ENCODE measurements around the gene SAT2.
A peak's percentile ranks its signal among the peaks of the same experiment; 100 is the strongest.
"Not testable (repeated sequence)": the region's sequence is repeated elsewhere in the genome, so short reads cannot be mapped to it uniquely, and the experiment has no call there.

SAT2 gene

DNA sequence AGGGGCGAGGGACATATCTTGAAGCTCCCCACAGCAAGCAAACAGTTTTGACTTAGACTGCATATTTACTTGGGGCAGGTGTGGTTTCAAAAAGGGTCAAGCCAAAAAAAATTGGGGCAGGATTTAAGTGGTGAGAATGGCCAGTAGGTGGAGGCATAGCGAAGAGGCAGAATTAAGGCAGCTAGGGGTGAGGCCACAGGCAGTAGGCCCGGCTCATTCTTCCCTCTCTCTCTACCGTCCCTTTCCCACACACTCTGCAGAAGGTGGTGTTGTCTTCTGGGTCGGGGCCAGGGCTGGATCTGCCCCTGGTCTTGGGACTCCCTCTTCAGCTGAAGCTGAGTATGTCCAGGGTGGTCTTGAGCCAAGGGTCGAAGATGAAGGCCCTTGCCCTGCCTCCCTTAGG, 4.9 kb upstream of the SAT2 start:
- DNase-seq = peak; percentile 88

DNA sequence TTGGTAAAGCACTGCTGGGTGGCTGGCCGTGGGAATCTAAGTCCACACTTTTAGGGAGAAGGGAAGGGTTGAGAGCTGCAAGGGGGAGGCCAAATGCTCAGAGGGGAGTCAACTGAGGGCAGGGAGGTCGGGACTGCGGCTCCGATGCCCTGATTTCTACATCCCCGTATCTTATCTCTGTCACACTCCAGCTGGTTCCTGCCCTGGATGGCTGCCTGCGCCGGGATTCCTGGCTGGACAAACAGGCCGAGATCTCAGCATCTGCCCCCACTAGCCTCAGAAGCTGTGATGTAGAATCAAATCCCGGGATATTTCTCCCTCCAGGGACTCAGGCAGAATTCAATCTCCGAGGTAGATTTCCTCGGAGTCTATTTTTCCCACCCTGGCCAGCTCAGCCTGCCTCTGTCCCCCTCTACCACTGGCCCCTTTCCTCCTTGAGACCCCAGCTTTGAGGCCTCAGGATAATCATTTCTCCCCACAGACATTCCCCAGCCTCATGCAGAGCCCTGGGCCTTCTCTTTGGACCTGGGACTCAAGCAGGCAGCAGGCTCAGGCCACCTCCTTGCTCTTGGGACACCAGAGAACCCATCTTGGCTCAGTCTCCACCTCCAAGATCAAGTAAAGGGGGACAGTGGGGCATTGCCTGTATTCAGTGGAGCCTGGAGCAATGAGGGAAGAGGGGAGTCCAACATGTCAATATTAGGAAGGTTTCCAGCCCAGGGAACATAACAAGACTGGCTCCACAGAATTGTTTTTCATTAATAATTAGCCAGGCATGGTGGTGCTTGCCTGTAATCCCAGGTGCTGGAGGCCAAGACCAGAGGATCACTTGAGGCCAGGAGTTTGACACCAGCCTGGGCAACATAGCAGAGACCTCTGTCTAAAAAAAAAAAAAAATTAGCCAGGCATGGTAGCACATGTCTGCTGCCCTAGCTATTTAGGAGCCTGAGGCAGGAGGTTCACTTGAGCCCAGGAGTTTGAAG, 4.1 kb upstream of the SAT2 start:
- no peak for DNase-seq

DNA sequence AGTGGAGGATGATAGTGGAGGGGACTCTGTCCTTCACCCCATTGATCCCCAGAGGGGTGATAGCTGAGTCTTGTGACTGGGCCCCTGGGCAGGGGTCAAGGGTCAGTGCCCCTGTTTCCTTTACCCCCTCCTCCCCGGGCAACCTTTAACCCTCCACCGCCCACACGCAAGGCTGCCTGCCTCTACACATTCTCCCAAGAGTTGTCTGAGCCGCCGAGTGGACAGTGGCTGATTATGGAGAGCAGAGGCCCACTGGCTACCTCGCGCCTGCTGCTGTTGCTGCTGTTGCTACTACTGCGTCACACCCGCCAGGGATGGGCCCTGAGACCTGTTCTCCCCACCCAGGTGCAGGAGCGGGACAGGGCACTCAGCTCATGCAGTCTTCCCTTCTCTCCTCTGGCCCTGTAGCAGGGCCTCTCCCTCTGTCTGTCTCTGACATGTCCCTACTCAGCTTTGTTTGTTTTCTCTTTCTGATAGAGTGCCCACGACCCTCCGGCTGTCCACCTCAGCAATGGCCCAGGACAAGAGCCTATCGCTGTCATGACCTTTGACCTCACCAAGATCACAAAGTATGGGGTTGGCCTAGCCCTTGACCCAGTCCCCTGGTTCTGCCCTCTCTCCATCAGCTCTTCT, 2.4 kb upstream of the SAT2 start, which contains the start of gene SHBG:
TSS of gene SHBG (plus strand) at position 197 of the 633 bp plus-strand sequence. CDS start at position 235, 38 bp downstream.
- no peak for DNase-seq

DNA sequence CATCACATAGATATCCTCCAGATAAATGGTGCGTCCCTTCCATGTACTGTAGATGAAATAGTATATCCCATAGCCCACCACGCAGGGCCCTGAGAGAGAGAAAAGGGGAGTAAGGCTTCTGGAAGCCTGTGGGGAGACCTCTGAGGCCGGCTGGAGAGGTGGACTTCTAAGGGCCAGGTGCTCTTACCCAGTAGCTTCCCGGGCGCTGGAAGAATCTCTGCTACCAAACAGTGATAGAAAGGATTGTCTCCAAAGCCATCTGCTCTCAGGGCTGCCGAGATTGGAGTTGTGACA, 718 bp downstream of the SAT2 start:
- no peak for DNase-seq

DNA sequence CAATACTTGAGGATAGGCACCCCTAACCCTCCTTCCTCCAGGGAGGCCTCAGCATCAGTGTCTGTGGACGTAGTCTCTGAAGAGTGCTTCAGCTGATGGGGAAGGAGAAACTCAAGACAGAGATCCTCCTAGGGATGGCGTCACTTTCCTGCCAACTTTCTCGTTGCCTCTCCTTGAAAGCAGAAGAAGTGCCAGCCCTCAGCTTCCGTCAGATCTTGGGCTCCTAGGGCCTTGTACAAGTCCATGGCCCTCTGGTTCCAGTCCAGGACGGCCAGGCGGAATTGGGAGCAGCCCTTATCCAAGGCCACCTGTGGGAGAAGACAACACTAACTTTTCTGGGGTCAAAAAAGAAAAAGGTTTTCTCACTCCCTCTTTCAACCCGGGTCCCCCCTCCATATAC, 1.3 kb downstream of the SAT2 start:
- DNase-seq = no peak

DNA sequence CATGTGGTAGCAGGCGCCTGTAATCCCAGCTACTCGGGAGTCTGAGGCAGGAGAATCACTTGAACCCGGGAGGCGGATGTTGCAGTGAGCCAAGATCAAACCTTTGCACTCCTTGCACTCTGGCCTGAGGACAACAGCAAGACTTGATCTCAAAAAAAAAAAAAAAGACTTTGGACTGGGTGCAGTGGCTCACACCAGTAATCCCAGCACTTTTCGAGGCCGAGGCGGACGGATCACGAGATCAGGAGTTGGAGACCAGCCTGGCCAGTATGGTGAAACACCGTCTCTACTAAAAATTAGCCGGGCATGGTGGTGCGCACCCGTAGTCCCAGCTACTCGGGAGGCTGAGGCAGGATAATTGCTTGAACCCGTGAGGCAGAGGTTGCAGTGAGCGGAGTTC, 1.9 kb downstream of the SAT2 start:
- not testable (repeated sequence) for DNase-seq

DNA sequence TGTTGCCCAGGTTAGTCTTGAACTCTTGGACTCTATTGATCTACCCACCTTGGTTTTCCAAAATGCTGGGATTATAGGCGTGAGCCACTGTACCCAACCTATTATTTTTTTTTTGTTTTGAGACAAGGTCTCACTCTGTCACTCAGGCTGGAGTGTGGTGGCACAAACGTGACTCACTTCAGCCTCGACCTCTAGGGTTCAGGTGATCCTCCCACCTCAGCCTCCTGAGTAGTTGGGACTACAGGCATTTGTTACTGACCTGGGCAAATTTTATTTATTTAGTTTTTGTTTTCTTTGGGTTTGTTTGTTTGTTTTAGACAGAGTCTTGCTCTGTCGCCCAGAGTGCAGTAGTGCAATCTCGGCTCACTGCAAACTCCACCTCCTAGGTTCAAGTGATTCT, 4.0 kb downstream of the SAT2 start:
- no peak for DNase-seq

DNA sequence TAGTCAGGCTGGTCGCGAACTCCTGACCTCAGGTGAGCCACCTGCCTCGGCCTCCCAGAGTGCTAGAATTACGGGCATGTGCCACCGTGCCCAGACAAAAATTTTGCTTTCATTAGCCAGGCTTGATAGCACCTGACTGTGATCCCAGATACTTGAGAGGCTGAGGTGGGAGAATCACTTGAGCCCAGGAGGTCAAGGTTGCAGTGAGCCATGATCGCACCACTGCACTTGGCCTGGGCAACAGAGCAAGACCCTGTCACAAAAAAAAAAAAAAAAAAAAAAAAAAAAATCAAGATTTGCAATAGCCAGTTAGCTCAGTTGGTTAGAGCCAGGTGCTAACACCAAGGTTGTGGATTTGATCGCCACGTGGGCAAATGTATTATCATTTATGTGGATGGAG, 6.8 kb downstream of the SAT2 start:
- no peak for DNase-seq

DNA sequence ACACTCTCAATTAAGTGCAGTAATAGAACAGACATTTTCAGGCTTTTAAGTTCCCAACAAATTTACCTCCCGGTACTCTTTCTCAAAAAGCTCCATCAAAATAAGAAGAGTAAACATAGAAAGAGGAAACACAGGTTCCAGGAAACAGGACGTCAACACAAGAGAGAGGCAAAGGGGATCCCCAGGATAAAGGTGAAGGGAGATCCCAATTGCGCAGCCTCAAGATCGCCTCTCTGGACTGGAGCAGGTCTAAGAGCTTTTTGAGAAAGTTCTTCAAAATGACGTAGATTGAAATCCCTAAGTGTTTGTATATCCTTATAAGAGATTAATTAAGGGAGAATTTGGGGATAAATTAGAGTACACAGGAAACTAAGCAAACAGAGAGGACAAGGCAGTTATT, 9.0 kb downstream of the SAT2 start:
- DNase-seq = no peak

DNA sequence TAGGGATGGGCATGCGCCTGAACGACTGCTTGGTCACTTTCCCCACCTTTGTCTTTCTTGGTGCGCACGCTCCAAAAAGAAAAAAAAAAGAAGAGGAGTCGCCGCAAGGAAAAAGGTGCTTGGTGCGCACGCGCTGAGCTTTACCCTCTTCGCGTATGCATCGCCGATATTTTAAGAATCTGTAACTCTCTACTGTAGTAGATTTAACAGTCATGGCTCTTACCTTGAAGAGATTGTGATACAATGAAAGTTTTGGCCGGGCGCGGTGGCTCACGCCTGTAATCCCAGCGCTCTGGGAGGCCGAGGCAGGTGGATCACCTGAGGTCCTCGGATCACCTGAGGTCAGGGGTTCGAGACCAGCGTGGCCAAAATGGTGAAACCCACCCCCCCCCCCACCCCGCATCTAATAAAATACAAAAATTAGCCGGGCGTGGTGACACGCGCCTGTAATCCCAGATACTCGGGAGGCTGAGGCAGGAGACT, 12.3 kb downstream of the SAT2 start:
- DNase-seq = no peak

DNA sequence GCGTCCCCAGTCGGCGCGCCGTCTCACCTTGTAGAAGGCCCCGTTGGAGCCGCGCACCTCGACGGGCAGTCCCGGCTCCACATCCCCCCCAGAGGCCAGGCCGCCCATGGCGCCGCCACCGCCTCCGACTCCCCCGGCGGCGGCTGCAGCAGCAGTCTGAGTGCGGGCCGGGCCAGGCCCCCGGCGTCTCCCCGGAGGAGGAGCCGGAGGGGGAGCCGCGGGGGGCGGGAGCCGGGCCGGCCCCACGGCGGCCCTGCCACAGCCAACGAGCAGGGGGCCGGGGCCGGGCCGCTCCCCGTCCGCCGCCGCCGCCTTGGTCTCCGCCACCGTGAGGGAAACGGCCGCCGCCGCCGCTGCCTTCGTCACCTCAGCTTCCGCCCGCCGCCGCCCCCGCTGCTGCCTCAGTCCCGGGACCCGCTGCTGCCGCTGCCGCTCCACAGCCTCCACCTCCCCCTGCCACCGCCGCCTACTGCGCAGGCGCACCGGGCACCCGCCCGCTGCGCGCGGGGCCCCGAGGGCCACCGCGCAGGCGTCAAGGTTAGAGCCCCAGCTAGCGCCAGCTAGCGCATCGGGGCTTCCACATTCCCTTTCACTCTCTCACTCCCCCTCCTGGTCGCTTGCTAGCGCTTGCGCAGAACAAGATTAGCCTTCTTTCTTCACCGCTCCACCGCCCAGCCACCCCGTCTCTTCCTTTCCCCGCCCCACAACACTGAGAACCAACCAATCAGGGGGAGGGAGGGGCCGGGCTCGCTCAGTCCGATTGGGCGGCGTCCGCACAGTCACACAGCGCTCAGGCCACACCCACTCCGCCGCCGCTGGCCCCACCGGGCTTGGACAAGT, 13.0 kb downstream of the SAT2 start, which contains the start of gene FXR2:
TSS of gene FXR2 (minus strand) at position 473 of the 840 bp plus-strand sequence. CDS start at position 108, 365 bp downstream.
- DNase-seq = peak; percentile 100

DNA sequence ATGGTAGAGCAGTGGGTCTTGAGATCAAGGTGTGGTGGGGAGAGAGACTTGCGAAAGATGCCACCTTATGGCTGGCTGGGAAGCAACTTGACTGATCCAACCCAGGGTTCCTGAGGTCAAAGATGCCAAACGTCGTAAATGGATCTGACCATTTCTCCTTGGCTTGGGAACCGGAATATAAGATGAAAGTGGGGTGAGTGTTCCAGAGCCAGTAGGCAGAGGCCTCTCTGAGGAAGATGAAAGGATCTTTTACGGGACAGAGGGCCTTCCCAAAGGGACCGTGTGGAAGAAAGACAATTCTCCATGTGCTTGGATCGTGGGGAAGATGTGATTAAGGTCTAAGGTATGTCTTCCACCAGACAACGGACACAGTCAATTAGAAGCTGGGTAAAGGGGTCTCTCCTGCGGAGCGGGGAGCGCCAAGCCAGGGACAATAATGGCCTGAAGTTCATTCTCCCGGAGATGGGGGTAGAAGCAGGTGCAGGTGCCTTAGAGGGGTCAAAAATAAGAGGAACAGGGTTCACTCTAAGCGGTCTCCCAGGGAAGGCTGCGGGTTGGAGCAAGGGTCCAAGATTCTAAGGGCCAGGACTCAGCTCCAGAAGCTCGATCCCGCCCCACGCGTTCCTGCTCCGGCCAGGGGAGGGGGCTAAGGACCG, 13.7 kb downstream of the SAT2 start:
- peak; percentile 23 for DNase-seq

DNA sequence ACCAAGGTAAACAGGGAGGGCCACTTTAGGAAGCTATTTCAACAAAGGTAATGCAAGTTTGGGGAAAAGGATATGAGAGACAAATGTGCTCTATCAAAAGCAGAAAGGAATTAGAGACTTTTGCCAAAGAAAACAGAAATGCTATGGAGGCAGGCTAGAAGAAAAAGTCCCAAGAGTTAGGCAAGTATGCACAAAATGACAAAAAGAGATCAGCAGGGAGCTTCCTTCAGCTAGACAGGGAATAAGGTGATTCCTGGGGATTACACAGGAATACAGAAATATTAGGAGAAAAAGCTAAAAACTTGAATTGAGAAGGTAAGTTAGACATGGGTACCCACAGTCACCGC, 15.4 kb downstream of the SAT2 start:
- no peak for DNase-seq

DNA sequence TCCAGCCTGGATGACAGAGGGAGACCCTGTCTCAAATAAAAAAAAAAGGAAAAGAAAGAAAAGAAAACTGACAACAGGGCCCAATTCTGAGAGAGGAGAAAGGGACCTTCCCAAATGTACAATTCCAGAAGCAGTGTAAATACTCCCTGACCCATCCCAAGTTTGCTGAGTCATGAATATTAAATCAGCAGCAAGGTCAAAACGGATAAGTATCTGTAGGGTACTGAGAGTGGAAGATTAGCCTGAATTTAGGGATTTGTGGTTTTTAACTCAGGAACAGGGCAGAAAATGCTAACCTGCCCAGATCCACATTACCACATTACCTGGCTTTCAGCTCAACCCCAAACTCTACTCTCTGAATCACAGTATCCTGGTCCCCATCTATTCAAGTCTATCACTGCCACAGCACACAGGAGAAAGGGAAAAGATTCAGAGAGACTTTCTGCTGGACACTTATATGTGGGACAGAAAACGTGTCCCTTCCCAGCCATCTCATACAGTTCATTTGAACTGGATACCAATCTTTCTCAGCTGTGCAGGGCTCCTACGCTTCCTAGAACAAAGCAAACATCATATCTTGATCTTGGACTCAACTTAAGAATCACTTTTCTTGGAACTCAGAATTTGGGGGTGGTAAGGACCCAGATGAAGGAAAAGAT, 15.9 kb downstream of the SAT2 start:
- no peak for DNase-seq

DNA sequence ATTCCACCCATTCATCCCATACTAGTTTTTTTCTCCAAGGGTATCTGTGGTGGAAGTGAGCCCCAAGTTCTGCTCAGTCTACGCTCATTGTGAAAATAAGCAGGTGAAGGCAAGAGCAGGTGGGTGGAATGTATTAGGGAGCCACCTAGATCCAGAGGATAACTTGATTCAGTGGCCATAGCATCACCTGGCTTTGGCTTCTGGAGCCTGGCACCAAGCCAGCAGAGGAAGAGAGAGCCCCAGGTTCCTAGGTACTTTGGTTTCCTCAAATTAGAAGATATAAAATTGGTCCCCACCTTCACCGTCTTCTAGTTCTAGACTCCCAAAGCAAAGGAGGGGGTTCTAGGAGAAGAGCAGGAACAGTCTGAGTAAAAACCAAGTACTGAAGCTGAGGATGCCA, 17.0 kb downstream of the SAT2 start:
- no peak for DNase-seq

DNA sequence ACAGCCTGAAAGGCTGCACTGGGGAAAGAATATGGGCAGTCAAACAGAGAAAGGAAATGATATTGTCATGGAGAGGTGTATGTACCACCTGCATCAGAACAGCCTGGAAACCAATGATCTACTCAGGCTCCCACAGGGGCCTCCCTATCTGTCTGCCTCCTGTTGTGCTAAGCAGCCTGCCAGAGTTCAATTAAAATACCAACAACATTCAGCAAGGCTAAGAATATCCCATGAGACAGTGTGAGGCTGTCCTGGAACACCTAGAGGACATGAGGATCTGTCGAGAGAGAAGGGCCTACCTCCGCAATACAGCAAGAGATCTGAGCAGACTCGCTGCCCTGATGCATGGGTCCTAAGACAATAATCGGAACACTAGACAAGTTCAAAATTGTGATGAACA, 21.3 kb downstream of the SAT2 start:
- DNase-seq = no peak

DNA sequence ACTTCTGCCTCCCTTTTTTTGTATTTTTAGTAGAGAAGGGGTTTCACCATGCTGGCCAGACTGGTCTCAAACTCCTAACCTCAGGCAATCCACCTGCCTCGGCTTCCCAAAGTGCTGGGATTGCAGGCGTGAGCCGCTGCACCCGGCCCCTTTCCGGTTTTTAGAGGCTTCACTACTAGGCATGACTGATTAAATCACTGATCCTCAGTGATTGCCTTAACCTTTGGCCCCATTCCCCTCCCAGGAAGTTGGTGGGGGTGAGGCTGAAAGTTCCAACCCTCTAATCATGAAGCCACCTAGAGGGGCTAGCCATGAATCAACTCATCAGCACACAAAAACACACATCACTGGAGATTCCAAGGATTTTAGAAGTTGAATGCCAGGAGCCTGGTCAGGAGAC, 30.1 kb downstream of the SAT2 start:
- DNase-seq = not testable (repeated sequence)

DNA sequence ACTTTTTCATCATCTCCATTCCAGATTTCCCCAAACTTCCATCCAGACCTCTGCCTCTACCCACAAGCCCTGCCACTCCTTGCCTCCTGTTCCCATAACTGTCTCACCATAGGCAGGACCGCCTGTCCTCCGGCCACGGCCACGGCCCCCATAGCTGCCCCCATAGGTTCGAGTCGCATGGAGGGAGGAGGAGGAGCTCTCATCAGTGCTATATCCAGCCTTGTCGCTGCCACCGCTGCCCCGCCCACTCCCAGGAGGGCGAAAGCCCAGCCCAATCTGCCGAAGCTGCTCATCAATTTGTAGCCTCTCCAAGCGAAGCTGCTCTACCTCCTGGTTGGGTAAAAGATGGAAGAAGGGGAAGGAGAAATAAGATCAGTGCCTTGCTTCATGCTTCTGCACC, 34.3 kb downstream of the SAT2 start:
- DNase-seq = no peak

DNA sequence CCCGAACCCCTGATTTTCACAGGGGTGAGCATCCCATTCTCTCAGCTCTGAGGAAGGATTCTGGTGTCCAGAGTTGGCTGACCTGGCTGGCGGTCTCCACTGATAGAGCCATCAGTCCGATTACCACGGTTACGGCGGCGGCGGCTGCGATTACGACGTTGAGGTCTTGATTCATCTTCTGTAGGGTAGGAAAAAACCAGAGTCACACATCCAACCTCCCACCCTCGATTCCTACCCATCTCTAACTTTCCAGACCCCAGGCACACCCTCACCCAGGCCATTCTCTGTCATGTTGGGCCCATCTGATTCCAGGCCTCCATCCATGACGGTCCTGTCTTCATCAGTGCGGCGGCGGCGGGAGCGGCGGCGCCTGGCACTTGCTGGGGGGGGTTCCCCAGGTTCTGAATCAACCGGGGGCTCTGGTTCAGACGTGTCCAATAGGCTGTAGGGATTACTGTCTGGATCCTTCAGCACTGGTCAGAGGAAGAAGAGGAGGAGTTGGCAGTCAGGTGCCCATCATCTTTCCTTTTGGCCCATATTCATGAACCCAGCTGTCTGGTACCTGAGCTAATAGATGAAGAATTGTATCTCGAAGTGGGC, 35.1 kb downstream of the SAT2 start:
- no peak for DNase-seq

DNA sequence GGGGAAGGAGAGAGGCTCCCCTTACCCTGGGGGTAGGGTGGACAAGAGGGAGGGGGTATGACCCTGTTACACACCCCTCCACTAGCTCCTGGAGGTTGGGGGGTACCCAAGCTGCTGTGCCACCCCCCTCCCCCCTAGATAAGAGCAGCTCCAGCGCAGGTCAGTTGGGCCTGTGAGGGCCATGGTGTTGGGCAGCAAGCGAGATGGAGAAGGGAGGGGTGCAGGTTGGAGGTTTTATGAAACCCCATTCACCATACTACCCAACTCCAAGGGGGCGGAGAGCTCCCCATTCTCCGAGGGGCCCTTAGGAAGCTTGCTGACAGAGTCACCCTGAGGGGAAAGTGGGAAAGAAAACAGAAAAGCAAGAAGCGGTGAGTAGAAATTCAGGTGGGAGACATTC, 36.0 kb downstream of the SAT2 start:
- DNase-seq = no peak

DNA sequence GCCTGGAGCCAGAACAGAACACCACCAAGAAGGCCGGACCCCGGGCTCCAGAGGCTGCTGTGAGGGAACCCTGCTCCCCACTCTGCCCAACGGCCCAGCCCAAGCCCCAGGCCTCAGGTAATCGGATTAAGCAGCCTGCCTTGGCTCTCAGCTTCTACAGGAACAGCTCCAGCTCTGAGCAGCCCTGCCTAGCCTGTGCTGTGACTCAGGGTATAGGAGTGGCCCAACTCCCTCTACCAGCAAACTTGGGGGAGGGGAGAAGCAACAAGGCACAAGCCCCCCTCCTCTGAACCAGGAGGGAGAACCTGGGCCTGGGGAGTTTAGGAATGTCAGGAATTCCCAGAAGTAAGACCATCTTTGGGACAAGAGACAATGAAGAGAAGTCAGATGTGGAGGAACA, 36.9 kb downstream of the SAT2 start:
- DNase-seq = no peak
